Lower leg skin (tissue), 4 donors: ENCODE data around the gene DCAF15. TPM values are rescaled to one million over a fixed set of nuclear protein-coding genes. Genes with fewer than 3 reads are reported as not detected.

Source experiments
- DNase-seq, 2 donors: peaks; one replicate each; pipeline ENCODE4 v3.0.0-alpha.2; 2019; ENCODE audit warnings: low spot score in 2 of 2
- H3K4me3 ChIP-seq: fragments of 200-600 bp; sonication (generic); 2 replicates; pipeline ENCODE4 v1.5.1; 2017; ENCODE audit warnings: mild to moderate bottlenecking, low read depth; ENCODE audit not compliant: poor library complexity, severe bottlenecking
- CTCF ChIP-seq, 3 donors: fragments of 450-650 bp; IDR thresholded peaks; one replicate each; pipeline ENCODE4 v1.5.1; 2016; ENCODE audit warnings: antibody characterized with exemption in 3 of 3, mild to moderate bottlenecking in 3 of 3, moderate library complexity in 2 of 3
- POLR2A ChIP-seq, 2 donors: fragments of 450-650 bp; IDR thresholded peaks; one replicate each; pipeline ENCODE4 v1.6.1; 2016 to 2017; ENCODE audit warnings: antibody characterized with exemption in 2 of 2, mild to moderate bottlenecking in 1 of 2, moderate library complexity in 1 of 2
- WGBS, 2 donors: methylation state at CpG; one replicate each; pipeline ENCODE4 v1.1.5; 2018; 5-methylcytosine and 5-hydroxymethylcytosine counted together
- intact Hi-C: fragments of 100-400 bp; cut with DNase I; formaldehyde crosslinking; loops from one replicate; pipeline ENCODE4 v1.15.0; 2023; ENCODE audit warnings: low total_unique reads
- total RNA-seq, 4 donors: library from RNA; depleted of rRNA; stranded (reverse); fragments of >200 nt; gene quantifications; one replicate each; pipeline ENCODE4 v1.1.0, GENCODE V29; 2016

DCAF15 gene
- total RNA-seq, 4 donors from 2014 or later: 31.8 to 51.7 (median 43.0) TPM

- no peak for TF ChIP-seq POLR2A (IDR thresholded peaks at IDR 0.05)
- no peak for TF ChIP-seq CTCF (IDR thresholded peaks at IDR 0.05)
- no peak overlapping the region for H3K4me3 ChIP-seq
- intact Hi-C loops: no loop called here
- no peak for DNase-seq
- 92 to 95% methylated on average over 8 of the region's 8 CpGs for WGBS, 2 donors
Observed at GRCh38 chr19:13908674-13909073, 43.6 kb upstream of the DCAF15 start.

GRCh38 chr19:13909430-13909829, 42.9 kb upstream of the DCAF15 start:
- TF ChIP-seq CTCF (IDR thresholded peaks at IDR 0.05) (no peak), POLR2A (IDR thresholded peaks at IDR 0.05) (no peak)
- no peak overlapping the region for H3K4me3 ChIP-seq
- intact Hi-C loops: no loop called here
- DNase-seq: no peak
- 87 to 100% methylated on average over 2 of the region's 2 CpGs for WGBS, 2 donors

- no peak for DNase-seq
- 89 to 96% methylated on average over 14 to 17 of the region's 17 CpGs for WGBS, 2 donors
Observed at GRCh38 chr19:13913352-13913751, 39.0 kb upstream of the DCAF15 start.

GRCh38 chr19:13914777-13915176, 37.5 kb upstream of the DCAF15 start:
- no peak for DNase-seq
- TF ChIP-seq CTCF (IDR thresholded peaks at IDR 0.05) (no peak), POLR2A (IDR thresholded peaks at IDR 0.05) (no peak)
- intact Hi-C loops: no loop called here

More at GRCh38 chr19:13913352-13913751, 39.0 kb upstream of the DCAF15 start:
- H3K4me3 ChIP-seq: no peak overlapping the region
- TF ChIP-seq CTCF (IDR thresholded peaks at IDR 0.05) (no peak), POLR2A (IDR thresholded peaks at IDR 0.05) (no peak)
- intact Hi-C loops: no loop called here

GRCh38 chr19:13917888-13918406, 34.4 kb upstream of the DCAF15 start:
- TF ChIP-seq CTCF (IDR thresholded peaks at IDR 0.05): no peak
- TF ChIP-seq POLR2A (IDR thresholded peaks at IDR 0.05): no peak

More at GRCh38 chr19:13914777-13915176, 37.5 kb upstream of the DCAF15 start:
- H3K4me3 ChIP-seq: no peak overlapping the region
- WGBS, 2 donors: 78 to 83% methylated on average over 3 of the region's 3 CpGs

More at GRCh38 chr19:13917888-13918406, 34.4 kb upstream of the DCAF15 start:
- no peak for DNase-seq
- WGBS, 2 donors: 87 to 88% methylated on average over 14 of the region's 14 CpGs
- H3K4me3 ChIP-seq: no peak overlapping the region
- intact Hi-C loops: no loop called here
